NCI-H2029 treated with DMSO at 0.1 percent for 48 hours (cell line): Measurements from ENCODE around the gene DDIAS.
A peak's percentile ranks its signal among the peaks of the same experiment; 100 is the strongest.
"Not testable (repeated sequence)": the region's sequence is repeated elsewhere in the genome, so short reads cannot be mapped to it uniquely, and the experiment has no call there.

ENCODE experiments used
- DNase-seq: peaks from one replicate; lab custom pipeline; 2025; lab: John Stamatoyannopoulos, UW

DDIAS gene

GRCh38 chr11:82922396-82923173, 21.0 kb downstream of the DDIAS start:
- not testable (repeated sequence) for DNase-seq

GRCh38 chr11:82924522-82925224, 23.1 kb downstream of the DDIAS start:
- DNase-seq, result no peak

GRCh38 chr11:82927264-82927880, 25.8 kb downstream of the DDIAS start:
- peak; percentile 69 for DNase-seq

GRCh38 chr11:82929121-82929520, 27.6 kb downstream of the DDIAS start:
- DNase-seq, result no peak

GRCh38 chr11:82930229-82930628, 28.7 kb downstream of the DDIAS start:
- no peak for DNase-seq

- no peak for DNase-seq
Observed at GRCh38 chr11:82930734-82931133, 29.2 kb downstream of the DDIAS start.

- no peak for DNase-seq
Observed at GRCh38 chr11:82932564-82932963, 31.0 kb downstream of the DDIAS start.

- DNase-seq, result no peak
Observed at GRCh38 chr11:82936261-82936660, 34.7 kb downstream of the DDIAS start.

GRCh38 chr11:82937554-82937953, 36.0 kb downstream of the DDIAS start:
- no peak for DNase-seq

GRCh38 chr11:82939456-82939855, 37.9 kb downstream of the DDIAS start:
- DNase-seq, result no peak

GRCh38 chr11:82942376-82942775, 40.8 kb downstream of the DDIAS start:
- no peak for DNase-seq

- DNase-seq, result not testable (repeated sequence)
Observed at GRCh38 chr11:82943430-82943829, 41.9 kb downstream of the DDIAS start.

- no peak for DNase-seq
Observed at GRCh38 chr11:82944198-82944597, 42.7 kb downstream of the DDIAS start.

GRCh38 chr11:82945041-82945440, 43.5 kb downstream of the DDIAS start:
- DNase-seq, result not testable (repeated sequence)

- DNase-seq, result no peak
Observed at GRCh38 chr11:82945682-82946081, 44.1 kb downstream of the DDIAS start.

GRCh38 chr11:82949352-82949751, 47.8 kb downstream of the DDIAS start:
- no peak for DNase-seq

GRCh38 chr11:82950502-82950901, 49.0 kb downstream of the DDIAS start:
- DNase-seq, result not testable (repeated sequence)

GRCh38 chr11:82955736-82956453, 54.4 kb downstream of the DDIAS start:
- not testable (repeated sequence) for DNase-seq

- DNase-seq, result no peak
Observed at GRCh38 chr11:82959987-82960778, 58.6 kb downstream of the DDIAS start.

GRCh38 chr11:82960779-82961143, 59.2 kb downstream of the DDIAS start:
- no peak for DNase-seq

GRCh38 chr11:82962021-82962420, 60.5 kb downstream of the DDIAS start:
- DNase-seq, result not testable (repeated sequence)

- DNase-seq, result no peak
Observed at GRCh38 chr11:82967381-82967780, 65.8 kb downstream of the DDIAS start.
